GM18498 (cell line): Measurements from ENCODE around the gene RAB28.

Experiments
- ATAC-seq: cut with Tn5 transposase; IDR thresholded peaks from one replicate; pipeline ENCODE4 v1.9.1; 2021; ENCODE audit warnings: mild to moderate bottlenecking, moderate library complexity; ENCODE audit not compliant: unreplicated experiment

RAB28 gene

DNA sequence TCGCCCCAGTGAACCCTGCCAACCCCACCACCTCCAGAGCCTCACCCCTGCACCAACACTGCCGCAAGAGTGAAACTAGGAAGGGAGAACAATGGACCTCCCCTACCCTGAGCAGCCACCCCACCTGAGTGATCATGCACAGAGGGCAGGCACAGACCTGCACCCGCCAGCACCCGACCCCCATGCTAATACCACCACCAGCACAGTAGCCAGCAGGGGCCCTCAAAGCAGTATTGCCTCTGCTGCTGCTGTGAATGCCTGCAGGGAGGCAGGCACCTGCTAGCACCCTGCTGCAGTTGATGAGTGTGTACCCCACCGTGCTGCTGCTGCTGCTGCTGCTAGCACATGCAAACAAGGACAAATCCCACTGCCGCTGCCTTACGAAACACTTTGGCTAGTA, 100.1 kb downstream of the RAB28 start:
- ATAC-seq: no peak

DNA sequence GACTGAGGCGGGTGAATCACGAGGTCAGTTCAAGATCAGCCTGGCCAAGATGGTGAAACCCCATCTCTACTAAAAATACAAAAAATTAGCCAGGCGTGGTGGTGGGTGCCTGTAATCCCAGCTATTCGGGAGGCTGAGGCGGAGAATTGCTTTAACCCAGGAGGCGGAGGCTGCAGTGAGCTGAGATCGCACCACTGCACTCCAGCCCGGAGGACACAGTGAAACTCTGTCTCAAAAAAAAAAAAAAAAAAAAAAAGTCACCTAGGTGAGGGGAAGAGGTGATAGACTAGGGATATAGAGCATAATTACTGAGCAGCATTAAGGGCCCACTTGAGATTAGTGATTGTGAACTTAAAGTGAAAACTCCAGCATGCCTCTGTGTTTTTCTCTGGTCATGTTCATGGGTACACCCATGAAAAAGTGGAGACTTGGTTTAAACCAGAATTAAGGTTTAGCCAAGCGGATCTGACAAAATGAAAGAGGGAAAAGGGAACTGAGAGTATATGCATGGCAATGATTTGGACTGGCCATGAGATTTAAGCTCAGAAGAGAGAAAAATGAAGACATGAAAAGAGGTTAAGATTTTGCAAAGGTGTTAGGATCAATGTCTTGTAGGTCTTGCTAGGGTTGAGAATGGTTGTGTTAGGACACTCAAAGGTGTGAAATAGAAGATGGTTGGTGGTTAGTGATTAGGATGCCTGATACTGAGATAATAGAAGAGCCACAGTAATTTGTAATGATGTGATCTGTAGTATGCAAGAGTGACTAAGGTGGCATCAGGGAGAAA, 105.0 kb downstream of the RAB28 start:
- ATAC-seq: peak; percentile 71

GRCh38 chr4:13371048-13371447, 113.1 kb downstream of the RAB28 start:
- no peak for ATAC-seq

DNA sequence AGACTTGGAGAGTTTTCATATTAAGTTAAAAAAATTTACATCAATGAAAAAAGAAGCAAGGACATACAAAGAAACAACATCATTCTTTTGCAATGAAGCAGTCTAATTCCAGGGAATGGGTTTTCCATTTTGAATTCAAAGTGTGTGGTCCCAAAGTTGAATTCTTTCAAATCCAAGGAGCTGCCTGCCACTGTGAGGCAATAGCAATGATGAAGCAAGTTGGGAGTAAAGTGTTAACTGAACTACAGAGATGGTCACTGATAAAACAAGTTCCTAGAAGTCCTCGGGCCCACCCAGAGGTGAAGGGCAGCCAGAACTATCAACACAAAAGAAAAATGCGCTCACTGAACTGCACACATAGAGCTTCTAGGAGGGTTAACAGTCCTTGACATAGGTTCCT, 115.9 kb downstream of the RAB28 start:
- no peak for ATAC-seq

DNA sequence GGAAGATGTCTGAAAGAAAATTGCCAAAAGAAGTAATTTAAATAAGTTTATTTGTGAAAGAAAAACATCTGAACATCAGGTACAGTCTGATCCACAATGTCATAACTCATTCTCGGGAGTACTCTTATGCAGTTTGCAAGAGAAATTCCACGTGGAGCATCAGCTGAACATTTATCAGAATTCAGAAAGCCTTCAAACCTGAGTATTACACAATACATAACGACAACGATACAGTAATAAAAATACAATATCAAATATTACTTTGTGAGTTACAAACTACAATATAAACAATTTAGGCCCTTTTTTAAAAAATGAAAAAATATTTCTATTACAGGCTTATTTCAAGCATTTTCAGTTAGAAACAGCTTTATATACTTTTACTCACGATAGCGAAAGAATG, 116.4 kb downstream of the RAB28 start:
- ATAC-seq: no peak

DNA sequence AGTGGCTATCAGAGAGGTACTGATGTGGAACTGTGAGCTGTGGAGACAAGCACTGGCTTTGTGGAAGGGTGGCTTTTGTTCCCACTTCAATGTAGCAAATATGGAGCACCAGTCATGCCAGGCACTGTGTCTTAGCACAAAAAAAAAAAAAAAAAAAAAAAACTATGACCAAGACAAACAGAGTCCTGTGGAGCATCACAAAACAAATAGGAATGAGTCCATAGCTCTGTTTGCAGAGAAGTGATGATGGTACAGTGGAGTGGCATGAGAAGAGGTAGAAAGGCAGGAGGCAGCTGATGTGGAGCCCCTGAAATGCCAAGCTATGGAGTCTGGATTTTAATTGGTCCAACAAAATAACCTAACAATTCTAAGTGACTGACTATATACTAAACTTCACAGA, 116.9 kb downstream of the RAB28 start:
- no peak for ATAC-seq

DNA sequence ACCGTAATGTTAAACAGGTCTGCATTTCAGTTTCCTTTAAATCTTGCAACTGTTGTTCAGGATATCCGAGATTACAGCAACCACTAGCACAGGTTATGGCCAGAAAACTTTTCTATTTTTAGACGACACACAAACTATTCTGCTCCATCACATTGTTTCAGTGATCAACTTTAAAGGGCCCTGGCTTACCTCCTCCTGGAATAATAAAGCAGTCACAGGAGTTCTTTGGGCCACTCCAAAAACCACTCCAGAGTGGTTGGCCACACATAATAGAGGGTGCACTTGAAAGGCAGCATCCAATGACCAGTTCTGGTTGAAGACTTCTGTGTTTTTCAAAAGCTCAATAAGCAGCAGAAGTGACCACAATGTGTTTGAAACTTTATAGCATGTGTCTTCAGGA, 118.9 kb downstream of the RAB28 start:
- no peak for ATAC-seq

GRCh38 chr4:13364653-13365052, 119.5 kb downstream of the RAB28 start:
- no peak for ATAC-seq

DNA sequence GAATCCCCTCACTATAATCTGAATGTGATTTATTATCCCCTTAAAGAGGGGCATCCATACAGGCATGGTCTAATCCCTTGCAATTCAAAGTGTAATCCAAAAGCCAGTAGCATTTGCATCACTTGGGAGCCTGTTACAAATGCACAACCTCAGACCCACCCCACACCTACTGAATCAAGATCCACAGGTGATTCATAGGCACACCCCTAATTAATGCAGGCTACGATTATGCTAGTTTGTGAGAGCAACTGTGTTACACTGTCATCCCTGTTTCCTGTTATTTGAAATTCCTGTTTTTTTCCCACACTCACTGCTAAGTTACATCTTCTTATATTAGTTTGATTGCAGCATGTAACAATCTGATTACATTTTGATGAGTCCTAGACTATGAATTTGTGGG, 120.0 kb downstream of the RAB28 start:
- ATAC-seq: no peak

DNA sequence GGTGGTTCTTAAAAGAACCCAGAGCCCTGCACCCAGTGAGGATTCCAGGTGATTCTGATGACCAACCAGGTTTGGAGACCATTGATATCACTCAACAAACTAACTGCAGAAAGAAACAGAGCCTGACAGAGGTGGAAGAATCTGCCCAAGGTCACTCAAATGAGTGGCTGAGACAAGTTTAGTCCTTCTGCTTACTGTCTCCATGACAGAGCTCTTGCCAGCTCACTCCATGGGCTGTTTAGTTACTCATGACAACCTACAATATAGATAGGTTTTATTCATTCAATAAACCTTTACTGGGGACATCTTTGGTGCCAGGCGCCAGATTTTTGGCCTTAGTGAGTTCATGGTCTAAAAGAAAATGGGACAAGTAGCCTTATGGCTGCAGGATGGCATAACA, 124.3 kb downstream of the RAB28 start:
- no peak for ATAC-seq

- no peak for ATAC-seq
Observed at GRCh38 chr4:13355111-13355880, 128.8 kb downstream of the RAB28 start.

DNA sequence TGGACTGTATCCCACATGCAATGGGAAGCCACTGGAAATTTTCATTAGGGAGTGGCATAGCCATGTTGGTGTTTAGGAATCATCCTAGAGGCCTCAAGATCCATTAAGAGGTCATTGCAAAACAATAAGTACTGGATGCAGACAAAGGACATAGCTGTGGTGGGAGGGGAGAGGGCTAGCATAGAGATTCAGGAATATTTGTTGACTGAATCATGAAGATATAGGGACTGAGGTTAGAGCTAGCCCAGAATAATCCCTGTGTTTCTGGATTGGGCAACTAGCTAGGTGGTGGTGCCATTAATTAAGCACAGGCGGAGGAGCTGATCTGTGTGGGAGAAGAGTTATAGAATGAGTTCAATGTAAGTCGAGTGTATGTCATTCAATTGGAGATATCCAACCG, 135.0 kb downstream of the RAB28 start:
- ATAC-seq: no peak

GRCh38 chr4:13348216-13348615, 135.9 kb downstream of the RAB28 start:
- no peak for ATAC-seq

- ATAC-seq: no peak
Observed at GRCh38 chr4:13347517-13348125, 136.5 kb downstream of the RAB28 start.

DNA sequence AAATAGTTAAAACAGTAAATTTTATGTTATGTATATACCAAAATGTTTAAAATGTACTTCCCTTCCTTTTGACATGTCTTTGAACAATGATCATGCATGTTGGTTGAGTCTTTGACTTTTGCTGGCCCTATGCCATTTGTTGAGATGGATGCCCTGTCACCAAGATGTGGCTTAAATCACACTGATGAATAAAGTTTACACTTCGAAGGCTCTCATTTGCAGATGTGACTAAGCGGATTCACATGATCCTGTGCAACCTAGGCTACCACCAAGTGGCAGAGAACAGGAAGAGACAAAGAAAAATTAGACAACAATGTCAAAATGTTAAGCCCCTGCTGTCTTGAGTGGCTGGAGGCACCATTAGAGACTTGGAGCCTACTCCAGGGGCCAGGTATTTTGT, 139.9 kb downstream of the RAB28 start:
- no peak for ATAC-seq

DNA sequence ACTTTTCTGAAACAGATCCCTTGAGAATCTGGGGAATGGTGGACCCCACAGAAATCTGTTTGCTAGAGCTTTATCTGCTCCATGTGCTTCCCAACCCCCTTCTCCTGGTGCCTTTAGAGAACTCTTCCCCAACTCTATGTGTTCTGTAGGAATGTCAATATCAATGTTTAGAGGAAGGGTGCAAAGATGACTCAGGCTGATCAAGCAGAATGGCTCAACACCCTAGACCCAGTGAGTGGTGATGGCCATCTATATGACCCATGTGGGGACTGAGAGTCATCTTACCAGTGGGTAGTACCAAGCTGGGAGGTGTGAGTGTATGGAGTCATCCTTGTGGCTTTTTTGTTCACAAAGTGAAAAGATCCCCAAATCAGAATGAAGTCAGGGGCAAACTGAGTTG, 143.5 kb downstream of the RAB28 start:
- ATAC-seq: no peak

- ATAC-seq: no peak
Observed at GRCh38 chr4:13331827-13332226, 152.3 kb downstream of the RAB28 start.

DNA sequence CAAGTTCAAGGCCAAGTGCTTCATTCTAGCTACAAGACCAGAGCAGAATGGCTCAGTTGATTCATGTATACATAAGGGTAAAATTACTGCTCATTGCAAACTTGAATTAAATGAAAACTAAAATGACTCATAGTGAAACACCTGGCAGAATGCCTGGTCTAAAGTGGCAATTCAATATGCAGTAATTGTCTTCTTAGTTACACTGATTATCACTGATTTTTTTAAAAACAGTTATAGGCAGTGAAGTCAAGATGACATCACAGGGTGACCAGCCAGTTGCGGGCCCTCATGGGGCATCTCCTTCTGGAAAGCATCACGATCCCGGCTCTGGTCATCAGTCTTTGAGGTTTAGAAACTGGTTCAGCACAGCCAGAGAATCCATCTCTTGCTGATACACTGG, 154.2 kb downstream of the RAB28 start:
- ATAC-seq: peak; percentile 43

DNA sequence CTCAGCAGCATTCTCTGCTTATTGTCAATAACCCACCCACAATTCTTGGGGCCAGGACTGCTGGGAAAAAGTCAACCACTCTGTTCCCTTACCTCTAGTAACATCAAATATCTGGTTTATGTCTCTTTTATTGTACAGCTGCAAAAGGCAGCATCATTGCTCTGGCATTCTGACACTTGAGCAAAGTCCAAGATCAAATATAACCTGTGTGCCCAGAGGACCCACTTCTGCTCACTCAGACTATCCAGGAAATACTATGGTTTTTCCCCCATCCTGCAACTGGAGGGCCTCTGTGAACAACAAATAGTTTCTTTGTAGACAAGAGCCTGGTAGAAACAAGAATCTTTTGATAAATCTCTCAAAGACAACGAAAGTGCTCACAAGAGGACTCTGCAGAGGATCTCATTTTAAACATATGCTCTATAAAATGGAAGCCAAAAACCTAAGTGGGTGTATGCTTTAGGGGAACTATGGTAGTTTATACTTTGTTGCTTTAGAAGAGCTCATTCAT, 154.7 kb downstream of the RAB28 start:
- ATAC-seq: peak; percentile 8

GRCh38 chr4:13328591-13328990, 155.5 kb downstream of the RAB28 start:
- no peak for ATAC-seq

GRCh38 chr4:13327991-13328390, 156.1 kb downstream of the RAB28 start:
- no peak for ATAC-seq

DNA sequence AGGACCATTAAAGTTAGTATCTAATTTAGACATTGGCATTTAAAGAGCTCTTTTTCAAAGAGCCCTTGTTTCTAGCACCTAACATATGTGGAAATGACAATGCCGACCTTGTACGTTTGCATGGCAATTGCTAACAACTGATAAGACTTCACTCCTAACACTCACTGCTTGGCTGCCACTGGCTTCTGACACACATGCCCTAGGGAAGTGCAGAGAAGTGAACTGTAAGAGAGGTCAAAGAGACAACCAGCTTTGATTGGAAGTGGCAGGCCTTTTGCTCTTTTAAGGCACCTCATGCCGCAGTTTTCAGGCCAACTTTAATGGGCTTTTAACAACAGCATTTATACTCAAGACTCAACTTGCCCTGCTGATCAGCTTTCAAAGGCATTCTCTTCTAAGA, 158.4 kb downstream of the RAB28 start:
- no peak for ATAC-seq
